GM23248 (cell line): ENCODE results near the gene EIF3A.

Source experiments
- EZH2 ChIP-seq: fragments of 200-600 bp; sonication (generic); IDR thresholded peaks from 2 replicates; pipeline ENCODE4 v1.6.1; 2018; ENCODE audit warnings: antibody characterized with exemption, mild to moderate bottlenecking; ENCODE audit not compliant: insufficient read depth, poor library complexity, severe bottlenecking
- EZH2phosphoT487 ChIP-seq: fragments of 200-600 bp; sonication (generic); IDR thresholded peaks from 2 replicates; pipeline ENCODE4 v1.6.1; 2018; ENCODE audit warnings: antibody characterized with exemption, moderate library complexity, mild to moderate bottlenecking, low read depth; ENCODE audit not compliant: insufficient read depth

GRCh38 chr10:119125942-119126341 lies 45.3 kb upstream of the EIF3A start:
- TF ChIP-seq EZH2phosphoT487 (no peak), EZH2 (no peak)
